Suprapubic skin (tissue), 4 donors: ENCODE results near the gene USP9Y. TPM values are rescaled to one million over a fixed set of nuclear protein-coding genes. Genes with fewer than 3 reads are reported as not detected.

ENCODE experiments used
- DNase-seq, 2 donors: peaks; one replicate each; pipeline ENCODE4 v3.0.0-alpha.2; 2019; ENCODE audit warnings: low spot score in 2 of 2
- H3K27ac ChIP-seq: fragments of 200-600 bp; sonication (generic); one replicate; pipeline ENCODE4 v1.5.1; 2019
- H3K27me3 ChIP-seq: fragments of 200-600 bp; sonication (generic); one replicate; pipeline ENCODE4 v1.5.1; 2019
- H3K36me3 ChIP-seq: fragments of 200-600 bp; sonication (generic); one replicate; pipeline ENCODE4 v1.5.1; 2019
- H3K4me1 ChIP-seq: fragments of 200-600 bp; sonication (generic); one replicate; pipeline ENCODE4 v1.5.1; 2019
- H3K4me3 ChIP-seq: fragments of 200-600 bp; sonication (generic); one replicate; pipeline ENCODE4 v1.5.1; 2019; ENCODE audit warnings: mild to moderate bottlenecking
- H3K9me3 ChIP-seq: fragments of 200-600 bp; sonication (generic); one replicate; pipeline ENCODE4 v1.5.1; 2019
- EP300 ChIP-seq: sonication (generic); formaldehyde crosslinking; IDR thresholded peaks from one replicate; pipeline ENCODE4 v1.6.1; 2017; ENCODE audit warnings: antibody characterized with exemption
- POLR2A ChIP-seq, 2 donors: fragments of 450-650 bp; IDR thresholded peaks; one replicate each; pipeline ENCODE4 v1.6.1; 2017; ENCODE audit warnings: antibody characterized with exemption in 2 of 2, mild to moderate bottlenecking in 2 of 2, moderate library complexity in 2 of 2
- POLR2AphosphoS5 ChIP-seq, 3 donors: sonication (generic); formaldehyde crosslinking; IDR thresholded peaks; one replicate each; pipeline ENCODE4 v1.6.1; 2017; ENCODE audit warnings: antibody characterized with exemption in 3 of 3
- WGBS: methylation state at CpG from one replicate; pipeline ENCODE4 v1.1.5; 2018; 5-methylcytosine and 5-hydroxymethylcytosine counted together
- total RNA-seq, 4 donors: library from RNA; depleted of rRNA; stranded (reverse); fragments of >200 nt; gene quantifications; one replicate each; pipeline ENCODE4 v1.1.0, GENCODE V29; 2016
- TF ChIP-seq, protein P1 (sequence below), 2 donors: fragments of 200-600 bp in 1 of 2; fragments of 450-650 bp in 1 of 2; sonication (generic) in 1 of 2; IDR thresholded peaks; one replicate each; pipeline ENCODE4 v1.5.1; 2016 to 2019; ENCODE audit warnings: antibody characterized with exemption in 2 of 2, mild to moderate bottlenecking in 1 of 2, moderate library complexity in 1 of 2

USP9Y gene
- total RNA-seq, 4 donors from 2014 or later: 16.5 to 20.3 TPM; not detected in 2

DNA sequence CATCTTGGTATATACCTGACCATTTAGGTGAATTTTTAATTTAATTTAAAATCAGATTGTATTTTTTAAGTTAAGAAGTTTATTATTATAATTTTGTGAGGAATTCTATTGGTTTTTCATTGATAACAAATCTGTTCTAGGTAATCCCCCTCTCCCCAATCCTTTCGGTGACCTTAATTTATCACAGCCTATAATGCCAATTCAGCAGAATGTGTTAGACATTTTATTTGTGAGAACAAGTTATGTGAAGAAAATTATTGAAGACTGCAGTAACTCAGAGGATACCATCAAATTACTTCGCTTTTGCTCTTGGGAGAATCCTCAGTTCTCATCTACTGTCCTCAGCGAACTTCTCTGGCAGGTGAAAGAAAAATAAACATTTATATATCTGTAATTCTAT, 145.8 kb downstream of the USP9Y start:
- H3K9me3 ChIP-seq: no peaks in the 10 kb centered on the region
- H3K27me3 ChIP-seq: no peaks in the 10 kb centered on the region
- no peak overlapping the region for H3K27ac ChIP-seq
- no peak overlapping the region for H3K4me3 ChIP-seq
- DNase-seq: no peak
- H3K36me3 ChIP-seq: peaks cover 8% of the 10 kb centered on the region
- no peak for TF ChIP-seq POLR2A (IDR thresholded peaks at IDR 0.05)
- no peak for TF ChIP-seq POLR2AphosphoS5 (IDR thresholded peaks at IDR 0.05)
- TF ChIP-seq, protein P1, sequence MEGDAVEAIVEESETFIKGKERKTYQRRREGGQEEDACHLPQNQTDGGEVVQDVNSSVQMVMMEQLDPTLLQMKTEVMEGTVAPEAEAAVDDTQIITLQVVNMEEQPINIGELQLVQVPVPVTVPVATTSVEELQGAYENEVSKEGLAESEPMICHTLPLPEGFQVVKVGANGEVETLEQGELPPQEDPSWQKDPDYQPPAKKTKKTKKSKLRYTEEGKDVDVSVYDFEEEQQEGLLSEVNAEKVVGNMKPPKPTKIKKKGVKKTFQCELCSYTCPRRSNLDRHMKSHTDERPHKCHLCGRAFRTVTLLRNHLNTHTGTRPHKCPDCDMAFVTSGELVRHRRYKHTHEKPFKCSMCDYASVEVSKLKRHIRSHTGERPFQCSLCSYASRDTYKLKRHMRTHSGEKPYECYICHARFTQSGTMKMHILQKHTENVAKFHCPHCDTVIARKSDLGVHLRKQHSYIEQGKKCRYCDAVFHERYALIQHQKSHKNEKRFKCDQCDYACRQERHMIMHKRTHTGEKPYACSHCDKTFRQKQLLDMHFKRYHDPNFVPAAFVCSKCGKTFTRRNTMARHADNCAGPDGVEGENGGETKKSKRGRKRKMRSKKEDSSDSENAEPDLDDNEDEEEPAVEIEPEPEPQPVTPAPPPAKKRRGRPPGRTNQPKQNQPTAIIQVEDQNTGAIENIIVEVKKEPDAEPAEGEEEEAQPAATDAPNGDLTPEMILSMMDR (IDR thresholded peaks at IDR 0.05): no peak
- TF ChIP-seq EP300: no peak
- no peaks in the 10 kb centered on the region for H3K4me1 ChIP-seq
- no CpG with 5 or more reads among the region's 3 CpGs for WGBS

- no peak for DNase-seq
- no peaks in the 10 kb centered on the region for H3K9me3 ChIP-seq
- H3K4me1 ChIP-seq: no peaks in the 10 kb centered on the region
- peaks cover 27% of the 10 kb centered on the region for H3K36me3 ChIP-seq
- TF ChIP-seq POLR2A (IDR thresholded peaks at IDR 0.05): no peak
- TF ChIP-seq, protein P1 (IDR thresholded peaks at IDR 0.05): no peak
- TF ChIP-seq EP300: no peak
- TF ChIP-seq POLR2AphosphoS5 (IDR thresholded peaks at IDR 0.05): no peak
- no peak overlapping the region for H3K27ac ChIP-seq
- H3K27me3 ChIP-seq: no peaks in the 10 kb centered on the region
- H3K4me3 ChIP-seq: no peak overlapping the region
Measured at GRCh38 chrY:12855791-12856275, 154.8 kb downstream of the USP9Y start.

DNA sequence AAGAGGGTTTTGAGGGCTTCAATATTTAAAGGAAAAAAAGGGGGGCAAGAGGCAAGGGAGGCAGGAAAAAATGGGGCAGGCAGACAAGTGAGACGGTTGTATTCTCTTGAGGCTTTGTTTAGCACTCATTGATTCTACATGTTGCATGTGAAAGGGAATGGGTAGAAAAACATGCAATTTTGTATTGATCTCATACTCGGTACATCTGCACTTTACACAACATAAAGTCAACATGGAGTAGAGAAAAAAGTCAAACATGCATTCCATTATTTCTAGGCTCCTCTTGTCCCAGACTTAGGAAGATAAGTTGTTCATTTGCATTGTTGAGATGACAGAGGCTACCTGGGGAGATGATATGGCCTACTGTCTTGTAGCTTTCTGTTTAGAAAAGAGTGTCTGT, 166.9 kb downstream of the USP9Y start:
- Histone ChIP-seq H3K27ac (no peak overlapping the region), H3K9me3 (no peaks in the 10 kb centered on the region), H3K27me3 (no peaks in the 10 kb centered on the region), H3K4me1 (no peaks in the 10 kb centered on the region), H3K4me3 (no peak overlapping the region), H3K36me3 (no peaks in the 10 kb centered on the region)
- TF ChIP-seq POLR2AphosphoS5 (IDR thresholded peaks at IDR 0.05) (no peak), EP300 (no peak), POLR2A (IDR thresholded peaks at IDR 0.05) (no peak)
- TF ChIP-seq, protein P1 (IDR thresholded peaks at IDR 0.05): no peak
- DNase-seq: no peak
- no CpG with 5 or more reads among the region's 2 CpGs for WGBS

DNA sequence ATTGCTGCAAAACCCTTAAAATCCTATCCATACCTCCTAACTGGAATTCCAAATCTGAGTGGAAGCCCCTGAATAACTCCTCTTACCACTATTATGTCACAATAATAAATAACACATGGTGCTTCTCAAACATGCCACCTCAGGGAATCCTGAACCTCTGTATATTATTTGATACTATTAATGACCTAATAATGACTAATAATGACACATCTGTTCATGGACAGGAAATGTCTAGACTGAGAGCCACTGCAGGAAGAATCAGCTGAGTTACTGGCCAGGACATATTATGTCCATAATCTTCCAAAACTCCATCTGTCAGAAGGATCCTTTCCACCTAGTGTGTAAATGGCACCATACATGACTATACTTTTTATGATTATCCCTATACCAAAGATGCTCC, 195.9 kb downstream of the USP9Y start:
- Histone ChIP-seq H3K27me3 (no peaks in the 10 kb centered on the region), H3K36me3 (no peaks in the 10 kb centered on the region), H3K9me3 (no peaks in the 10 kb centered on the region), H3K4me1 (no peaks in the 10 kb centered on the region), H3K4me3 (no peak overlapping the region), H3K27ac (no peak overlapping the region)
- DNase-seq: no peak
- no peak for TF ChIP-seq EP300
- no peak for TF ChIP-seq POLR2AphosphoS5 (IDR thresholded peaks at IDR 0.05)
- TF ChIP-seq, protein P1 (IDR thresholded peaks at IDR 0.05): no peak

DNA sequence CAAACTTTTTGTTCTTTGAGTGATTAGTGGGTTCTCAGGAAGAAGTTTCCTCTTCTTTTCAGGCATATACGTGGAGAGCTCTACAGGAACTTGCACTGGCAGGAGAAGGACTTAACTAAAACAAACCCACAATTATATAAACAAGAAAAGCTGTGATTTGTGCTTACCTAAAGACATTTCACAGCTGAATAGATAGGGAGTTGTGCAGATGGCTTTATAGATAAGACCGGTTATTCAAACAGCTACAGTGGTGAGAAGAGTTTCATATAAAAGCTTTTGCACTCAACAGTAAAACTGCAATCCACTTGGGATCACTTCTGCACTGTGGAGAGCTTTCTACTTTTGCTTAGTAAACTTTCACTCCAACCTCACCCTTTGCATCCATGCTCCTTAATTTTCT, 197.6 kb downstream of the USP9Y start:
- no peak for DNase-seq
- Histone ChIP-seq H3K36me3 (no peaks in the 10 kb centered on the region), H3K4me1 (no peaks in the 10 kb centered on the region), H3K27me3 (no peaks in the 10 kb centered on the region), H3K27ac (no peak overlapping the region), H3K9me3 (no peaks in the 10 kb centered on the region), H3K4me3 (no peak overlapping the region)
- WGBS: no CpG with 5 or more reads among the region's 2 CpGs
- TF ChIP-seq EP300: no peak
- TF ChIP-seq, protein P1 (IDR thresholded peaks at IDR 0.05): no peak
- TF ChIP-seq POLR2A (IDR thresholded peaks at IDR 0.05): no peak
- no peak for TF ChIP-seq POLR2AphosphoS5 (IDR thresholded peaks at IDR 0.05)
